GM12878 (cell line): Measurements from ENCODE around the gene SAYSD1.

Experiments used
- POLR2AphosphoS5 ChIP-seq: IDR thresholded peaks from 2 replicates; pipeline ENCODE4 v1.6.1; 2011; ENCODE audit warnings: mild to moderate bottlenecking, low read length, inconsistent platforms
- TF ChIP-seq, protein P1 (sequence below): fragments of 450-650 bp; IDR thresholded peaks from 2 replicates; pipeline ENCODE4 v1.6.1; 2017; ENCODE audit warnings: mild to moderate bottlenecking

- no peak for TF ChIP-seq POLR2AphosphoS5
- TF ChIP-seq, protein P1, sequence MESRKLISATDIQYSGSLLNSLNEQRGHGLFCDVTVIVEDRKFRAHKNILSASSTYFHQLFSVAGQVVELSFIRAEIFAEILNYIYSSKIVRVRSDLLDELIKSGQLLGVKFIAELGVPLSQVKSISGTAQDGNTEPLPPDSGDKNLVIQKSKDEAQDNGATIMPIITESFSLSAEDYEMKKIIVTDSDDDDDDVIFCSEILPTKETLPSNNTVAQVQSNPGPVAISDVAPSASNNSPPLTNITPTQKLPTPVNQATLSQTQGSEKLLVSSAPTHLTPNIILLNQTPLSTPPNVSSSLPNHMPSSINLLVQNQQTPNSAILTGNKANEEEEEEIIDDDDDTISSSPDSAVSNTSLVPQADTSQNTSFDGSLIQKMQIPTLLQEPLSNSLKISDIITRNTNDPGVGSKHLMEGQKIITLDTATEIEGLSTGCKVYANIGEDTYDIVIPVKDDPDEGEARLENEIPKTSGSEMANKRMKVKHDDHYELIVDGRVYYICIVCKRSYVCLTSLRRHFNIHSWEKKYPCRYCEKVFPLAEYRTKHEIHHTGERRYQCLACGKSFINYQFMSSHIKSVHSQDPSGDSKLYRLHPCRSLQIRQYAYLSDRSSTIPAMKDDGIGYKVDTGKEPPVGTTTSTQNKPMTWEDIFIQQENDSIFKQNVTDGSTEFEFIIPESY, result no peak
Observed at GRCh38 chr6:39140556-39141167, 25.7 kb upstream of the SAYSD1 start.
